Loucy (cell line): Measurements from ENCODE around the gene SIAH3.

ENCODE experiments used
- H2AFZ ChIP-seq: fragments of 200-600 bp; sonication (generic); 2 replicates; pipeline ENCODE4 v1.6.0; 2016; ENCODE audit warnings: antibody characterized with exemption, mild to moderate bottlenecking, low read length, moderate library complexity
- H3F3A ChIP-seq: fragments of 200-600 bp; 2 replicates; pipeline ENCODE4 v1.6.0; 2016; ENCODE audit warnings: antibody characterized with exemption, low read depth, mild to moderate bottlenecking
- H3K27me3 ChIP-seq: fragments of 200-600 bp; sonication (generic); 2 replicates; pipeline ENCODE4 v1.6.1; 2014; ENCODE audit warnings: low read length, mild to moderate bottlenecking; ENCODE audit not compliant: insufficient read depth, poor library complexity, severe bottlenecking
- H3K36me3 ChIP-seq: fragments of 200-600 bp; sonication (generic); 2 replicates; pipeline ENCODE4 v1.6.1; 2016; ENCODE audit warnings: low read length; ENCODE audit not compliant: insufficient read depth
- H3K4me1 ChIP-seq: fragments of 200-600 bp; sonication (generic); 2 replicates; pipeline ENCODE4 v1.5.1; 2014; ENCODE audit warnings: low read length, mild to moderate bottlenecking; ENCODE audit not compliant: insufficient read depth, poor library complexity, severe bottlenecking
- H3K4me2 ChIP-seq: fragments of 200-600 bp; sonication (generic); 2 replicates; pipeline ENCODE4 v1.6.0; 2014; ENCODE audit warnings: antibody characterized with exemption, low read length, low read depth, mild to moderate bottlenecking; ENCODE audit not compliant: poor library complexity, severe bottlenecking
- H3K4me3 ChIP-seq: fragments of 200-600 bp; sonication (generic); 2 replicates; pipeline ENCODE4 v1.5.1; 2014; ENCODE audit warnings: low read length, mild to moderate bottlenecking, mixed read lengths; ENCODE audit not compliant: poor library complexity, severe bottlenecking
- H3K79me2 ChIP-seq: fragments of 200-600 bp; sonication (generic); 2 replicates; pipeline ENCODE4 v1.6.1; 2014; ENCODE audit warnings: low read length; ENCODE audit not compliant: insufficient read depth
- H3K9ac ChIP-seq: fragments of 200-600 bp; sonication (generic); 2 replicates; pipeline ENCODE4 v1.6.0; 2014; ENCODE audit warnings: mild to moderate bottlenecking, low read depth, low read length, moderate library complexity; ENCODE audit not compliant: poor library complexity, severe bottlenecking
- H3K9me2 ChIP-seq: fragments of 200-600 bp; sonication (generic); replicated peaks from 2 replicates; pipeline ENCODE4 v1.6.1; 2016; ENCODE audit warnings: low read depth, low read length, mixed read lengths
- H3K9me3 ChIP-seq: fragments of 200-600 bp; sonication (generic); 2 replicates; pipeline ENCODE4 v1.6.1; 2014; ENCODE audit warnings: mild to moderate bottlenecking, antibody characterized with exemption, low read length, low read depth; ENCODE audit not compliant: insufficient read depth
- H4K20me1 ChIP-seq: fragments of 200-600 bp; sonication (generic); 2 replicates; pipeline ENCODE4 v1.6.0; 2014; ENCODE audit warnings: antibody characterized with exemption, low read length, mild to moderate bottlenecking; ENCODE audit not compliant: insufficient read depth, poor library complexity, severe bottlenecking
- EZH2phosphoT487 ChIP-seq: fragments of 200-600 bp; IDR thresholded peaks from 2 replicates; pipeline ENCODE4 v1.6.1; 2018; ENCODE audit warnings: antibody characterized with exemption, mild to moderate bottlenecking, moderate library complexity, borderline replicate concordance
- TF ChIP-seq, protein P1 (sequence below): fragments of 200-600 bp; sonication (generic); conservative IDR thresholded peaks from 2 replicates; pipeline ENCODE4 v1.5.1; 2014; ENCODE audit warnings: mild to moderate bottlenecking, antibody characterized with exemption, low read length

The SIAH3 gene

DNA sequence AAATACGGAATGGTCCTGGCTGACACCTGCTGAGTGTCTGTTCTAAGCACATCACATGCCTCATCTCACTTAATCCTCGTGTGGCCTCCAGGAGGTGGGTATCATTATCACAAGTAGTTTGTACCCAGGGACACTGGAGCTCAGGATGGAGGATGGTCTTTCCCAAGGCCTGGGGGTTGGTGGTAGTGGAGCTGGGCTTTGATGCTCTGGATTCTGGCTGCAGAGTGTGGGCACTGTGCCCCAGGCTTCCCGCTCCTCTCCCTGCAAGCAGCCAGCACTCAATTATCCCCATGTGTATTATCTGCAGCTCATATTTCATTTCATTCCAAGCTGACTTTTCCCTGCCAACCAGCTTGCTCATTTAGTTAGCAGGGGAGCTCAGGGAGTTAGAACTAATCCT, 52.1 kb downstream of the SIAH3 start:
- no peak overlapping the region for H3K4me2 ChIP-seq
- no peak overlapping the region for H2AFZ ChIP-seq
- no peaks in the 10 kb centered on the region for H3K9me2 ChIP-seq
- H3K4me1 ChIP-seq, result no peaks in the 10 kb centered on the region
- H4K20me1 ChIP-seq, result no peaks in the 10 kb centered on the region
- H3K27me3 ChIP-seq, result no peaks in the 10 kb centered on the region
- H3K9me3 ChIP-seq, result no peaks in the 10 kb centered on the region
- TF ChIP-seq, protein P1, sequence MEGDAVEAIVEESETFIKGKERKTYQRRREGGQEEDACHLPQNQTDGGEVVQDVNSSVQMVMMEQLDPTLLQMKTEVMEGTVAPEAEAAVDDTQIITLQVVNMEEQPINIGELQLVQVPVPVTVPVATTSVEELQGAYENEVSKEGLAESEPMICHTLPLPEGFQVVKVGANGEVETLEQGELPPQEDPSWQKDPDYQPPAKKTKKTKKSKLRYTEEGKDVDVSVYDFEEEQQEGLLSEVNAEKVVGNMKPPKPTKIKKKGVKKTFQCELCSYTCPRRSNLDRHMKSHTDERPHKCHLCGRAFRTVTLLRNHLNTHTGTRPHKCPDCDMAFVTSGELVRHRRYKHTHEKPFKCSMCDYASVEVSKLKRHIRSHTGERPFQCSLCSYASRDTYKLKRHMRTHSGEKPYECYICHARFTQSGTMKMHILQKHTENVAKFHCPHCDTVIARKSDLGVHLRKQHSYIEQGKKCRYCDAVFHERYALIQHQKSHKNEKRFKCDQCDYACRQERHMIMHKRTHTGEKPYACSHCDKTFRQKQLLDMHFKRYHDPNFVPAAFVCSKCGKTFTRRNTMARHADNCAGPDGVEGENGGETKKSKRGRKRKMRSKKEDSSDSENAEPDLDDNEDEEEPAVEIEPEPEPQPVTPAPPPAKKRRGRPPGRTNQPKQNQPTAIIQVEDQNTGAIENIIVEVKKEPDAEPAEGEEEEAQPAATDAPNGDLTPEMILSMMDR, result no peak
- TF ChIP-seq EZH2phosphoT487, result no peak
- no peaks in the 10 kb centered on the region for H3F3A ChIP-seq
- no peaks in the 10 kb centered on the region for H3K36me3 ChIP-seq
- no peak overlapping the region for H3K4me3 ChIP-seq
- no peak overlapping the region for H3K9ac ChIP-seq
- no peaks in the 10 kb centered on the region for H3K79me2 ChIP-seq

DNA sequence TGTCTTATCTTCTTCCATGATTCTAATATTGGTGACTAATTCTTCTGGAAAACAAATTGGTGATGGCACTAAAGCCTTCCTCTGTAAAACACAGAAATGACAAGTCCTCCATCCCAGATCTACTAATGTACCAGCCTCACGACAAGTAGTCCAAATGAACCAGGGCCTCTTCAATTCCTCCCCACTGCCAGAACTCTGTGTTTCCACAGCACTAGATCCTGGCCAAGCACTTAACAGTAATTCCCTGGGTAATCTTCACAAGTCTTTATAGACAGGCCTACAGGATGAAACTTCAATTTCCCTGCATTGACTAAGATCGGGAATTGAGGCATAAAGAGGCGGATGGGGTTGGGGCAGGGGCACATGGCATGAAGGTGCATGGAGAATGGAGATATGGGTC, 52.7 kb downstream of the SIAH3 start:
- no peak overlapping the region for H3K4me2 ChIP-seq
- no peak overlapping the region for H2AFZ ChIP-seq
- H3K36me3 ChIP-seq, result no peaks in the 10 kb centered on the region
- no peaks in the 10 kb centered on the region for H4K20me1 ChIP-seq
- no peaks in the 10 kb centered on the region for H3K79me2 ChIP-seq
- H3K27me3 ChIP-seq, result no peaks in the 10 kb centered on the region
- TF ChIP-seq EZH2phosphoT487, result no peak
- TF ChIP-seq, protein P1, result no peak
- no peaks in the 10 kb centered on the region for H3F3A ChIP-seq
- H3K9me2 ChIP-seq, result no peaks in the 10 kb centered on the region
- H3K4me1 ChIP-seq, result no peaks in the 10 kb centered on the region
- H3K4me3 ChIP-seq, result no peak overlapping the region
- H3K9ac ChIP-seq, result no peak overlapping the region
- no peaks in the 10 kb centered on the region for H3K9me3 ChIP-seq

DNA sequence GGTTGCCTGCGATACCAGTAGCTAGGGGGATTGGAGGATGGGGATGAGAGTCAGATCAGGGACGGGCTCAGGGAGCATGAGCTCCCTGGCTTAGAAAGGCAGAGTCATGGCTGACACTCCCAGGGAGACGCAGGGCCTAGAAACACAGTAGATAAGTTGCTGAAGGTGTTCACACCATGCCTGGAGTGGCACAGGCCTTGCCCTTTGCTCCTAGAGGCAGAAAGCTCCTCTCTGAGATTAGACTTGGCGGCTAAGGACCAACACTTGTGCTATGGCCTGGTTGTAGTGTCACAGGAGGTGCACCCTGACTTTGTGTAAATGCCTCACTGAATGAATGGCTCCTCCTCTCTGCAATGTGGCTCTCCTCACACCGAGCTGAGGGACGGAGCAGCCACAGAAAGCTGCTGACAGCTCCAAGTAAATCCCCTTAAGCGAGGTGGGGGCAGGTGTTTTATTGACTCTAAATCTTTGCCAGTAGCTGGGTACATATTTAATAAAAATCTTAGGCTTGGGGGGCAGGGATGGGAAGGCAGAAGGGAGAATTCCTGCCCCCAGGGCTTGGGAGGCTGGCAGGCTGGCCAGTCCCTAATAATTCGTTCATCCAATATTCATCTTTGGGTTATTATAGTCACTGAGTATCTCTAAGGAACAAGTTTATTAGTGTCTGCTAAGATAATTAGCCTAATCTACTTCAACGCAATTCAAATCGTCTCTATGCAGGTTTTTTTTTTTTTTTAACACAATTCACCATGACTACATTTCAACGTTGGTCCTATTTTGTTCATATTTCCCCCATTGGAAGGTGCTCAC, 54.9 kb downstream of the SIAH3 start:
- H2AFZ ChIP-seq, result no peak overlapping the region
- no peaks in the 10 kb centered on the region for H3K27me3 ChIP-seq
- H3K36me3 ChIP-seq, result no peaks in the 10 kb centered on the region
- H3K4me2 ChIP-seq, result no peak overlapping the region
- no peak overlapping the region for H3K9ac ChIP-seq
- H3K9me2 ChIP-seq, result no peaks in the 10 kb centered on the region
- H3K4me1 ChIP-seq, result peaks cover 5% of the 10 kb centered on the region
- no peaks in the 10 kb centered on the region for H3K79me2 ChIP-seq
- no peaks in the 10 kb centered on the region for H3F3A ChIP-seq
- H3K9me3 ChIP-seq, result no peaks in the 10 kb centered on the region
- no peaks in the 10 kb centered on the region for H4K20me1 ChIP-seq
- TF ChIP-seq, protein P1, result no peak
- no peak for TF ChIP-seq EZH2phosphoT487
- no peak overlapping the region for H3K4me3 ChIP-seq
